Mononuclear cell (primary cell): Measurements from ENCODE around the gene FAM20A. TPM values are rescaled to one million over a fixed set of nuclear protein-coding genes. Genes with fewer than 3 reads are reported as not detected.

Experiments used
- H3K27me3 ChIP-seq: 2 replicates; pipeline ENCODE4 v1.6.0; 2011; ENCODE audit warnings: low read length, control low read depth; ENCODE audit not compliant: insufficient read depth
- H3K4me1 ChIP-seq: 2 replicates; pipeline ENCODE4 v1.5.1; 2011; ENCODE audit warnings: mild to moderate bottlenecking, low read length, control low read depth; ENCODE audit not compliant: insufficient read depth
- H3K4me3 ChIP-seq: 2 replicates; pipeline ENCODE4 v1.5.1; 2011; ENCODE audit warnings: mild to moderate bottlenecking, low read length, moderate library complexity
- H3K9me3 ChIP-seq: 2 replicates; pipeline ENCODE4 v1.5.1; 2011; ENCODE audit warnings: low read depth, mild to moderate bottlenecking, control low read depth, low read length
- total RNA-seq: library from RNA; depleted of rRNA; stranded (reverse); fragments of >200 nt; gene quantifications from one replicate; pipeline ENCODE4 v1.2.3, GENCODE V29; 2012

Gene FAM20A
- 2.4 TPM for total RNA-seq

- Histone ChIP-seq H3K4me1 (peaks cover 56% of the 10 kb centered on the region), H3K9me3 (no peaks in the 10 kb centered on the region), H3K27me3 (peaks cover 43% of the 10 kb centered on the region), H3K4me3 (peak within 1 kb of the TSS; percentile 39)
These were observed at the start of gene FAM20A for GRCh38 chr17:68600931-68601564. TSS of gene FAM20A (minus strand) at chr17:68601367. CDS start at chr17:68600666, 701 bp downstream.

GRCh38 chr17:68649324-68649723, 48.2 kb upstream of the FAM20A start:
- Histone ChIP-seq H3K4me1 (no peaks in the 10 kb centered on the region), H3K9me3 (no peaks in the 10 kb centered on the region), H3K4me3 (no peak overlapping the region), H3K27me3 (peaks cover 5% of the 10 kb centered on the region)

- Histone ChIP-seq H3K4me1 (no peaks in the 10 kb centered on the region), H3K4me3 (no peak overlapping the region), H3K27me3 (peaks cover 5% of the 10 kb centered on the region), H3K9me3 (no peaks in the 10 kb centered on the region)
These were observed 45.7 kb upstream of the FAM20A start for GRCh38 chr17:68646626-68647526.

- Histone ChIP-seq H3K4me1 (no peaks in the 10 kb centered on the region), H3K27me3 (peaks cover 5% of the 10 kb centered on the region), H3K9me3 (no peaks in the 10 kb centered on the region), H3K4me3 (no peak overlapping the region)
These were observed 40.9 kb upstream of the FAM20A start for GRCh38 chr17:68642118-68642412.

- Histone ChIP-seq H3K9me3 (no peaks in the 10 kb centered on the region), H3K4me1 (no peaks in the 10 kb centered on the region), H3K4me3 (no peak overlapping the region), H3K27me3 (peaks cover 5% of the 10 kb centered on the region)
These were observed 40.3 kb upstream of the FAM20A start for GRCh38 chr17:68641276-68642117.

- Histone ChIP-seq H3K4me3 (no peak overlapping the region), H3K27me3 (peaks cover 4% of the 10 kb centered on the region), H3K4me1 (no peaks in the 10 kb centered on the region), H3K9me3 (no peaks in the 10 kb centered on the region)
These were observed 39.2 kb upstream of the FAM20A start for GRCh38 chr17:68640242-68640989.

- Histone ChIP-seq H3K9me3 (no peaks in the 10 kb centered on the region), H3K27me3 (no peaks in the 10 kb centered on the region), H3K4me3 (no peak overlapping the region), H3K4me1 (no peaks in the 10 kb centered on the region)
These were observed 33.2 kb upstream of the FAM20A start for GRCh38 chr17:68634345-68634876.

- no peaks in the 10 kb centered on the region for H3K4me1 ChIP-seq
- H3K9me3 ChIP-seq, result no peaks in the 10 kb centered on the region
- no peaks in the 10 kb centered on the region for H3K27me3 ChIP-seq
- H3K4me3 ChIP-seq, result no peak overlapping the region
These were observed 27.4 kb upstream of the FAM20A start for GRCh38 chr17:68628576-68628957.

GRCh38 chr17:68627956-68628575, 26.9 kb upstream of the FAM20A start:
- no peaks in the 10 kb centered on the region for H3K9me3 ChIP-seq
- H3K4me3 ChIP-seq, result no peak overlapping the region
- no peaks in the 10 kb centered on the region for H3K27me3 ChIP-seq
- H3K4me1 ChIP-seq, result no peaks in the 10 kb centered on the region

- H3K4me3 ChIP-seq, result no peak overlapping the region
- no peaks in the 10 kb centered on the region for H3K9me3 ChIP-seq
- no peaks in the 10 kb centered on the region for H3K27me3 ChIP-seq
- no peaks in the 10 kb centered on the region for H3K4me1 ChIP-seq
These were observed 23.2 kb upstream of the FAM20A start for GRCh38 chr17:68624381-68624780.

- no peaks in the 10 kb centered on the region for H3K4me1 ChIP-seq
- H3K27me3 ChIP-seq, result peaks cover under 1% of the 10 kb centered on the region
- no peaks in the 10 kb centered on the region for H3K9me3 ChIP-seq
- no peak overlapping the region for H3K4me3 ChIP-seq
These were observed 22.6 kb upstream of the FAM20A start for GRCh38 chr17:68623811-68624210.

- no peaks in the 10 kb centered on the region for H3K9me3 ChIP-seq
- H3K4me3 ChIP-seq, result no peak overlapping the region
- no peaks in the 10 kb centered on the region for H3K4me1 ChIP-seq
- H3K27me3 ChIP-seq, result peaks cover 10% of the 10 kb centered on the region
These were observed 21.3 kb upstream of the FAM20A start for GRCh38 chr17:68622423-68622822.

- no peaks in the 10 kb centered on the region for H3K4me1 ChIP-seq
- no peak overlapping the region for H3K4me3 ChIP-seq
- no peaks in the 10 kb centered on the region for H3K9me3 ChIP-seq
- H3K27me3 ChIP-seq, result peaks cover 10% of the 10 kb centered on the region
These were observed 19.9 kb upstream of the FAM20A start for GRCh38 chr17:68621065-68621464.

GRCh38 chr17:68616334-68616733, 15.2 kb upstream of the FAM20A start:
- no peaks in the 10 kb centered on the region for H3K4me1 ChIP-seq
- H3K4me3 ChIP-seq, result no peak overlapping the region
- H3K9me3 ChIP-seq, result no peaks in the 10 kb centered on the region
- H3K27me3 ChIP-seq, result peaks cover 12% of the 10 kb centered on the region
